H1 (cell line): Measurements from ENCODE around the gene TPMT.

Experiments used
- CBX5 ChIP-seq: fragments of 300-800, 300-1000 bp; sonication (generic); IDR thresholded peaks from 2 replicates; pipeline ENCODE4 v1.7.1; 2016; ENCODE audit warnings: antibody characterized with exemption, low read length, low read depth
- CREB1 ChIP-seq: IDR thresholded peaks from 2 replicates; pipeline ENCODE4 v1.6.1; 2012; ENCODE audit warnings: inconsistent platforms
- EGR1 ChIP-seq: IDR thresholded peaks from 2 replicates; pipeline ENCODE4 v1.6.1; 2011; ENCODE audit warnings: low read depth, low read length, borderline replicate concordance
- EP300 ChIP-seq, 2 experiments: IDR thresholded peaks; 1 replicate in 1 of 2; 2 replicates in 1 of 2; pipeline ENCODE4 v1.6.1; 2011 to 2012; ENCODE audit warnings: low read depth in 2 of 2, low read length in 2 of 2, mild to moderate bottlenecking in 2 of 2, borderline replicate concordance in 1 of 2, inconsistent platforms in 1 of 2, moderate library complexity in 1 of 2
- EZH2 ChIP-seq: fragments of 200-600 bp; sonication (generic); IDR thresholded peaks from 2 replicates; pipeline ENCODE4 v1.7.1; 2012; ENCODE audit warnings: low read depth, mild to moderate bottlenecking, moderate library complexity, low read length, inconsistent platforms; ENCODE audit not compliant: severe bottlenecking
- NRF1 ChIP-seq: IDR thresholded peaks from 2 replicates; pipeline ENCODE4 v1.6.1; 2011; ENCODE audit warnings: mild to moderate bottlenecking, low read depth, low read length, improper control_type of control experiment
- POLR2A ChIP-seq, 2 experiments: IDR thresholded peaks; 1 replicate in 1 of 2; 2 replicates in 1 of 2; pipeline ENCODE4 v1.6.1; 2011; ENCODE audit warnings: low read depth in 2 of 2, low read length in 2 of 2, mild to moderate bottlenecking in 2 of 2; ENCODE audit errors: control extremely low read depth in 1 of 2
- POLR2AphosphoS5 ChIP-seq: IDR thresholded peaks from 2 replicates; pipeline ENCODE4 v1.6.1; 2011; ENCODE audit warnings: low read depth, low read length
- RFX5 ChIP-seq: IDR thresholded peaks from 2 replicates; pipeline ENCODE4 v1.6.1; 2011; ENCODE audit warnings: low read depth, low read length, improper control_type of control experiment, borderline replicate concordance
- TF ChIP-seq, protein P1 (sequence below): IDR thresholded peaks from 2 replicates; pipeline ENCODE4 v1.6.1; 2011; ENCODE audit warnings: low read length, improper control_type of control experiment
- TF ChIP-seq, protein P2 (sequence below), 3 experiments: IDR thresholded peaks; 1 replicate in 2 of 3; 2 replicates in 1 of 3; pipeline versions ENCODE4 v1.5.1 to v1.6.1; 2011; ENCODE audit warnings: low read length in 3 of 3, mild to moderate bottlenecking in 3 of 3, inconsistent platforms in 2 of 3, low read depth in 1 of 3, moderate library complexity in 1 of 3; ENCODE audit not compliant: insufficient read depth in 1 of 3; ENCODE audit errors: control extremely low read depth in 1 of 3
- TF ChIP-seq, protein P3 (sequence below): IDR thresholded peaks from 2 replicates; pipeline ENCODE4 v1.6.1; 2012; ENCODE audit warnings: inconsistent platforms
- TF ChIP-seq, protein P4 (sequence below): IDR thresholded peaks from 2 replicates; pipeline ENCODE4 v1.6.1; 2012; ENCODE audit warnings: inconsistent platforms

DNA sequence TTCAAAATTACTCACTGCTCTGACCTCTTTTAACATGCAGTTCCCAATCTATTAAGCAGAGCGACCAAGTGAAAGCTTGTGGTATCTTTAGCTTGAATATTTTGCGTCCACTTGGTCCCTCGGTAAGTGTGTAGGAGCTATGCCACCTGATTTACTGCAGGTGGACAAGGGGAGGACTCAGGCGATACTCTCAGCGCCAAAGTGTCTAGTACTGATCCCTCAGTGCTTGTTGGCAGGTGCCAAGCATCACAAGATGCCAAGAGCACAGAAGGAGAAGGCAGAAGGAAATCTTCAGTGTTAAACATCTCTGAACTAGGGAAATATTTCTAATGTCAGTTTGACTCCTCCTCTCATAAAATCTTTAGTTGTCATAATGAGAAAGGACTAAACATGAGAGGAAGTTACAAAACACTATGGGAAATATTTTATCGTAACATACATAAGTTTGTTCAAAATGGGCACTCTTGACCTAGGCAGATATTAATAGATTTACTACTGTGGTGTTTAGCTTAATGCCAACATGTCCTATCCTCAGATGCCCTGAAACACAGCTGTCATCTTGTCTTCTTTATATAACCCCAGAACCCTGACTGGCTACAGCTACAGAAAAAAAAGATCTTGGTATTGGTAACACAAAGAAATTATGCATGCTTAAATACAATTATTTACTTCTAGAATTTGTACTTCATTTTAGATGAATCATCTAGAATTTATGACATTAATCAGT lies 51.9 kb downstream of the TPMT start:
- TF ChIP-seq CBX5 (no peak), POLR2AphosphoS5 (no peak), NRF1 (no peak), POLR2A (IDR thresholded peaks at IDR 0.05; ENCODE audit: control extremely low read depth in 1 of 2, low read depth in 2 of 2, low read length in 2 of 2) (no peak), RFX5 (no peak), EZH2 (no peak), CREB1 (no peak), EP300 (IDR thresholded peaks at IDR 0.05; ENCODE audit: borderline replicate concordance in 1 of 2, low read depth in 2 of 2, low read length in 2 of 2) (no peak), EGR1 (no peak)
- TF ChIP-seq, protein P1, sequence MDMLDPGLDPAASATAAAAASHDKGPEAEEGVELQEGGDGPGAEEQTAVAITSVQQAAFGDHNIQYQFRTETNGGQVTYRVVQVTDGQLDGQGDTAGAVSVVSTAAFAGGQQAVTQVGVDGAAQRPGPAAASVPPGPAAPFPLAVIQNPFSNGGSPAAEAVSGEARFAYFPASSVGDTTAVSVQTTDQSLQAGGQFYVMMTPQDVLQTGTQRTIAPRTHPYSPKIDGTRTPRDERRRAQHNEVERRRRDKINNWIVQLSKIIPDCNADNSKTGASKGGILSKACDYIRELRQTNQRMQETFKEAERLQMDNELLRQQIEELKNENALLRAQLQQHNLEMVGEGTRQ, result no peak
- TF ChIP-seq, protein P2, sequence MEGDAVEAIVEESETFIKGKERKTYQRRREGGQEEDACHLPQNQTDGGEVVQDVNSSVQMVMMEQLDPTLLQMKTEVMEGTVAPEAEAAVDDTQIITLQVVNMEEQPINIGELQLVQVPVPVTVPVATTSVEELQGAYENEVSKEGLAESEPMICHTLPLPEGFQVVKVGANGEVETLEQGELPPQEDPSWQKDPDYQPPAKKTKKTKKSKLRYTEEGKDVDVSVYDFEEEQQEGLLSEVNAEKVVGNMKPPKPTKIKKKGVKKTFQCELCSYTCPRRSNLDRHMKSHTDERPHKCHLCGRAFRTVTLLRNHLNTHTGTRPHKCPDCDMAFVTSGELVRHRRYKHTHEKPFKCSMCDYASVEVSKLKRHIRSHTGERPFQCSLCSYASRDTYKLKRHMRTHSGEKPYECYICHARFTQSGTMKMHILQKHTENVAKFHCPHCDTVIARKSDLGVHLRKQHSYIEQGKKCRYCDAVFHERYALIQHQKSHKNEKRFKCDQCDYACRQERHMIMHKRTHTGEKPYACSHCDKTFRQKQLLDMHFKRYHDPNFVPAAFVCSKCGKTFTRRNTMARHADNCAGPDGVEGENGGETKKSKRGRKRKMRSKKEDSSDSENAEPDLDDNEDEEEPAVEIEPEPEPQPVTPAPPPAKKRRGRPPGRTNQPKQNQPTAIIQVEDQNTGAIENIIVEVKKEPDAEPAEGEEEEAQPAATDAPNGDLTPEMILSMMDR (IDR thresholded peaks at IDR 0.05; ENCODE audit: control extremely low read depth in 1 of 3, insufficient read depth in 1 of 3, low read depth in 1 of 3, low read length in 3 of 3), result no peak
- TF ChIP-seq, protein P3, sequence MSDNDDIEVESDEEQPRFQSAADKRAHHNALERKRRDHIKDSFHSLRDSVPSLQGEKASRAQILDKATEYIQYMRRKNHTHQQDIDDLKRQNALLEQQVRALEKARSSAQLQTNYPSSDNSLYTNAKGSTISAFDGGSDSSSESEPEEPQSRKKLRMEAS, result no peak
- TF ChIP-seq, protein P4, sequence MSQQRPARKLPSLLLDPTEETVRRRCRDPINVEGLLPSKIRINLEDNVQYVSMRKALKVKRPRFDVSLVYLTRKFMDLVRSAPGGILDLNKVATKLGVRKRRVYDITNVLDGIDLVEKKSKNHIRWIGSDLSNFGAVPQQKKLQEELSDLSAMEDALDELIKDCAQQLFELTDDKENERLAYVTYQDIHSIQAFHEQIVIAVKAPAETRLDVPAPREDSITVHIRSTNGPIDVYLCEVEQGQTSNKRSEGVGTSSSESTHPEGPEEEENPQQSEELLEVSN, result no peak
